HL-60 (cell line): ENCODE measurements around the gene LEMD2.

Experiments
- GABPA ChIP-seq: IDR thresholded peaks from 2 replicates; pipeline ENCODE4 v1.6.1; 2012; ENCODE audit warnings: low read depth
- POLR2AphosphoS5 ChIP-seq: IDR thresholded peaks from 2 replicates; pipeline ENCODE4 v1.6.1; 2012; ENCODE audit warnings: low read depth
- TF ChIP-seq, protein P1 (sequence below): IDR thresholded peaks from one replicate; pipeline ENCODE4 v1.5.1; 2011; ENCODE audit warnings: low read length, control low read depth, inconsistent platforms; ENCODE audit not compliant: insufficient read depth
- TF ChIP-seq, protein P2 (sequence below): IDR thresholded peaks from 2 replicates; pipeline ENCODE4 v1.6.1; 2012; ENCODE audit warnings: low read depth; ENCODE audit not compliant: insufficient replicate concordance

DNA sequence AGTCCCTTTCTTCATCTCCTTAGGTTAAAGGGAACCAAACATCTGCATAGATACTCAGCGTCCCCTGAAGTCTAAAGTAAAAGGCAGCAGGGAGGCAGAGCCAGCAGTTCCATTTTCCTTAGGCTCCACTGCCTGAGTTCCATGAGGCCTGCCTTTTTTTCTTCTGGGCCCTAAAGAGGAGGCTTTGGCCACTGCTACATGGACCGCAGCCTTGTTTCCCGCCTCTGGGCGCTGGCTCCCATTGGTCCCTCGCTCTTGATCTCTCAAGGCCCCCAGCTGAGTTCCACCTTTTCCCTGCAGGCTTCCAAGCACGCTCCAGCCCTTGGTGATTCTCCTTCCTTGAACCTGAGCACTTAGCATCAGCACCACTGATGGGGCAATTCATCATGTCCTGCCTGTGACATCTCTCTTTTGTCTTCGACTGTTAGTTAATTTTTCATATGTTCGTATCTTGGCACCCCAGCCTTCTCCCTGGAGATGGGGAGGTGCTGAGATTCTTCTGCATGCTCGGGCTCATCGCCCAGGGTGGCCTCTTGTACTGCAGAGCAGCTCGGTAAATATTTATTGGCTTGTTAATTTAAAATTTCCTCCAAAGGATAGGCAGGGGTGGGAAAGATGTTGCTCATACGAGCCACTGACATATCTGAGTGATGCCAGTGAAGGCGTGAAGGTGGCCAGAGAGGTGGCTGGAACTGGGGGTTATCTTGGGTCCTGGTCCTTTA lies 11.5 kb upstream of the LEMD2 start:
- TF ChIP-seq, protein P1, sequence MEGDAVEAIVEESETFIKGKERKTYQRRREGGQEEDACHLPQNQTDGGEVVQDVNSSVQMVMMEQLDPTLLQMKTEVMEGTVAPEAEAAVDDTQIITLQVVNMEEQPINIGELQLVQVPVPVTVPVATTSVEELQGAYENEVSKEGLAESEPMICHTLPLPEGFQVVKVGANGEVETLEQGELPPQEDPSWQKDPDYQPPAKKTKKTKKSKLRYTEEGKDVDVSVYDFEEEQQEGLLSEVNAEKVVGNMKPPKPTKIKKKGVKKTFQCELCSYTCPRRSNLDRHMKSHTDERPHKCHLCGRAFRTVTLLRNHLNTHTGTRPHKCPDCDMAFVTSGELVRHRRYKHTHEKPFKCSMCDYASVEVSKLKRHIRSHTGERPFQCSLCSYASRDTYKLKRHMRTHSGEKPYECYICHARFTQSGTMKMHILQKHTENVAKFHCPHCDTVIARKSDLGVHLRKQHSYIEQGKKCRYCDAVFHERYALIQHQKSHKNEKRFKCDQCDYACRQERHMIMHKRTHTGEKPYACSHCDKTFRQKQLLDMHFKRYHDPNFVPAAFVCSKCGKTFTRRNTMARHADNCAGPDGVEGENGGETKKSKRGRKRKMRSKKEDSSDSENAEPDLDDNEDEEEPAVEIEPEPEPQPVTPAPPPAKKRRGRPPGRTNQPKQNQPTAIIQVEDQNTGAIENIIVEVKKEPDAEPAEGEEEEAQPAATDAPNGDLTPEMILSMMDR = no peak
- TF ChIP-seq POLR2AphosphoS5 (no peak), GABPA (no peak)
- TF ChIP-seq, protein P2, sequence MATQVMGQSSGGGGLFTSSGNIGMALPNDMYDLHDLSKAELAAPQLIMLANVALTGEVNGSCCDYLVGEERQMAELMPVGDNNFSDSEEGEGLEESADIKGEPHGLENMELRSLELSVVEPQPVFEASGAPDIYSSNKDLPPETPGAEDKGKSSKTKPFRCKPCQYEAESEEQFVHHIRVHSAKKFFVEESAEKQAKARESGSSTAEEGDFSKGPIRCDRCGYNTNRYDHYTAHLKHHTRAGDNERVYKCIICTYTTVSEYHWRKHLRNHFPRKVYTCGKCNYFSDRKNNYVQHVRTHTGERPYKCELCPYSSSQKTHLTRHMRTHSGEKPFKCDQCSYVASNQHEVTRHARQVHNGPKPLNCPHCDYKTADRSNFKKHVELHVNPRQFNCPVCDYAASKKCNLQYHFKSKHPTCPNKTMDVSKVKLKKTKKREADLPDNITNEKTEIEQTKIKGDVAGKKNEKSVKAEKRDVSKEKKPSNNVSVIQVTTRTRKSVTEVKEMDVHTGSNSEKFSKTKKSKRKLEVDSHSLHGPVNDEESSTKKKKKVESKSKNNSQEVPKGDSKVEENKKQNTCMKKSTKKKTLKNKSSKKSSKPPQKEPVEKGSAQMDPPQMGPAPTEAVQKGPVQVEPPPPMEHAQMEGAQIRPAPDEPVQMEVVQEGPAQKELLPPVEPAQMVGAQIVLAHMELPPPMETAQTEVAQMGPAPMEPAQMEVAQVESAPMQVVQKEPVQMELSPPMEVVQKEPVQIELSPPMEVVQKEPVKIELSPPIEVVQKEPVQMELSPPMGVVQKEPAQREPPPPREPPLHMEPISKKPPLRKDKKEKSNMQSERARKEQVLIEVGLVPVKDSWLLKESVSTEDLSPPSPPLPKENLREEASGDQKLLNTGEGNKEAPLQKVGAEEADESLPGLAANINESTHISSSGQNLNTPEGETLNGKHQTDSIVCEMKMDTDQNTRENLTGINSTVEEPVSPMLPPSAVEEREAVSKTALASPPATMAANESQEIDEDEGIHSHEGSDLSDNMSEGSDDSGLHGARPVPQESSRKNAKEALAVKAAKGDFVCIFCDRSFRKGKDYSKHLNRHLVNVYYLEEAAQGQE = no peak
